ENCODE results near the gene ANKRD11. TPM values are rescaled to one million over a fixed set of nuclear protein-coding genes. Genes with fewer than 3 reads are reported as not detected.

ANKRD11 gene
- total and polyA plus RNA-seq, 8 donors, result 90.7 to 123 (median 98.4) TPM

- Histone ChIP-seq H3K4me3 (no peak overlapping the region), H3K27ac (no peak overlapping the region), H3K27me3 (no peaks in the 10 kb centered on the region), H3K9me3 (no peaks in the 10 kb centered on the region), H3K4me1 (peaks cover 3 to 36% of the 10 kb centered on the region in 2 donors), H3K36me3 (peaks cover 0 to 48% of the 10 kb centered on the region in 2 donors)
- ATAC-seq (no peak), DNase-seq (peak in 1 of 4 donors; percentile 60)
- no peak for TF ChIP-seq CTCF (IDR thresholded peaks at IDR 0.05)
- intact Hi-C loops (cut with DNase I), result no loop called here
These were observed 198.6 kb downstream of the ANKRD11 start for GRCh38 chr16:89291776-89292175.

- peaks cover 0 to 52% of the 10 kb centered on the region in 2 donors for H3K36me3 ChIP-seq
- no peak overlapping the region for H3K4me3 ChIP-seq
- H3K27me3 ChIP-seq, result no peaks in the 10 kb centered on the region
- H3K27ac ChIP-seq, result no peak overlapping the region
- DNase-seq, result peak in 1 of 4 donors; percentile 39
- no peak for ATAC-seq
- TF ChIP-seq CTCF (IDR thresholded peaks at IDR 0.05), result no peak
- intact Hi-C loops (cut with DNase I), result no loop called here
- no peaks in the 10 kb centered on the region for H3K9me3 ChIP-seq
- peaks cover 3 to 32% of the 10 kb centered on the region in 2 donors for H3K4me1 ChIP-seq
These were observed 199.0 kb downstream of the ANKRD11 start for GRCh38 chr16:89291363-89291762.

- Histone ChIP-seq H3K4me3 (no peak overlapping the region), H3K27ac (no peak overlapping the region), H3K27me3 (no peaks in the 10 kb centered on the region), H3K4me1 (peaks cover 3 to 27% of the 10 kb centered on the region in 2 donors), H3K36me3 (peaks cover 0 to 57% of the 10 kb centered on the region in 2 donors), H3K9me3 (no peaks in the 10 kb centered on the region)
- ATAC-seq (no peak), DNase-seq (peak in 1 of 4 donors; percentile 63)
- intact Hi-C loops (cut with DNase I), result no loop called here
- TF ChIP-seq CTCF (IDR thresholded peaks at IDR 0.05), result no peak
These were observed 199.5 kb downstream of the ANKRD11 start for GRCh38 chr16:89290887-89291286.

GRCh38 chr16:89290472-89290871 lies 199.9 kb downstream of the ANKRD11 start:
- Histone ChIP-seq H3K4me3 (no peak overlapping the region), H3K36me3 (peaks cover 0 to 61% of the 10 kb centered on the region in 2 donors)
- intact Hi-C loops (cut with DNase I), result no loop called here

More at GRCh38 chr16:89290472-89290871, 199.9 kb downstream of the ANKRD11 start:
- Histone ChIP-seq H3K4me1 (peaks cover 3 to 25% of the 10 kb centered on the region in 2 donors), H3K27me3 (no peaks in the 10 kb centered on the region), H3K9me3 (no peaks in the 10 kb centered on the region), H3K27ac (no peak overlapping the region)
- DNase-seq (peak in 1 of 4 donors; percentile 72), ATAC-seq (no peak)
- TF ChIP-seq CTCF (IDR thresholded peaks at IDR 0.05), result no peak

Data from left lung (tissue), 10 donors.